SU-DHL-6 (cell line): ENCODE measurements around the gene RBP3.

Experiments
- EZH2phosphoT487 ChIP-seq: fragments of 200-600 bp; sonication (generic), shearing (Covaris generic); conservative IDR thresholded peaks from 2 replicates; pipeline ENCODE4 v1.6.1; 2018; ENCODE audit warnings: mild to moderate bottlenecking, antibody characterized with exemption, low read length, moderate library complexity, mixed read lengths
- TF ChIP-seq, protein P1 (sequence below): fragments of 200-600 bp; sonication (generic); IDR thresholded peaks from one replicate; pipeline ENCODE4 v1.5.1; 2017; ENCODE audit warnings: antibody characterized with exemption, mild to moderate bottlenecking, low read length, moderate library complexity; ENCODE audit not compliant: insufficient read depth, poor library complexity, severe bottlenecking

DNA sequence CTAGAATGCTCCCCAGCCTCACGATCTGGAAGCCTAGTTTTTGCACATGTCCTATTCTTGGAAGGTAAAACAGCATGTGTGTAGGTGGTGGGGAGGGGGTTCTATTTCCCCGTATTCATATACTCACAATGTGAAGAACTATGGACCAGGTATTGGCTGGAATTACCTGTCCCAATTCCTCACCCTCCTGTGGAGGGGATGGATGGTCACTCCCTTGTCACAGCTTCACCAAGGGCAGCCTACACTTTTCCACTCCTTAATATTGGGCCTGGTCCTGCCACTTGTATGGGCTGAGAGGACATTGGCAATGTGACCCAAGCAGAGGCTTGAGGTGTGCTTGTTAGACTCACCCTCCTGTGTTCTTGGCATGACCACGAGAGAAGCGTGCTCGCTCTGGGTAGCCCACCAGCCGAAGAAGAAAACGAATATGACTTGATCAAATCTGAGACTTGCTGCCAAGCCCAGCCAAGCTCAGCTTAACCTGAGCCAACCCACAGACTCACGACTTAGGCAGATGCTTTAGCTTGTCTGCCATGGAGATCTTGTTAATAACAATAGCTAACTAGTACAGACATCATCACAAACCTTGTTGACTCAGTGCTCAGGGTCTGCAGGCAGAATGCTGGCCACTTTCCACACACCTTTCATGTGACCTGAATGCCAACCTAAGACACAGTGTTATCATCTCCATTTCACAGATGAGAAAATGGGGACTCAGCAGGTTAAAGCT, 18.7 kb downstream of the RBP3 start:
- TF ChIP-seq, protein P1, sequence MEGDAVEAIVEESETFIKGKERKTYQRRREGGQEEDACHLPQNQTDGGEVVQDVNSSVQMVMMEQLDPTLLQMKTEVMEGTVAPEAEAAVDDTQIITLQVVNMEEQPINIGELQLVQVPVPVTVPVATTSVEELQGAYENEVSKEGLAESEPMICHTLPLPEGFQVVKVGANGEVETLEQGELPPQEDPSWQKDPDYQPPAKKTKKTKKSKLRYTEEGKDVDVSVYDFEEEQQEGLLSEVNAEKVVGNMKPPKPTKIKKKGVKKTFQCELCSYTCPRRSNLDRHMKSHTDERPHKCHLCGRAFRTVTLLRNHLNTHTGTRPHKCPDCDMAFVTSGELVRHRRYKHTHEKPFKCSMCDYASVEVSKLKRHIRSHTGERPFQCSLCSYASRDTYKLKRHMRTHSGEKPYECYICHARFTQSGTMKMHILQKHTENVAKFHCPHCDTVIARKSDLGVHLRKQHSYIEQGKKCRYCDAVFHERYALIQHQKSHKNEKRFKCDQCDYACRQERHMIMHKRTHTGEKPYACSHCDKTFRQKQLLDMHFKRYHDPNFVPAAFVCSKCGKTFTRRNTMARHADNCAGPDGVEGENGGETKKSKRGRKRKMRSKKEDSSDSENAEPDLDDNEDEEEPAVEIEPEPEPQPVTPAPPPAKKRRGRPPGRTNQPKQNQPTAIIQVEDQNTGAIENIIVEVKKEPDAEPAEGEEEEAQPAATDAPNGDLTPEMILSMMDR, result no peak
- TF ChIP-seq EZH2phosphoT487, result no peak
